ENCODE measurements around the gene TENM4.

The TENM4 gene

GRCh38 chr11:78796956-78797355 lies 643.9 kb downstream of the TENM4 start:
- no peak overlapping the region for H3K4me3 ChIP-seq
- in situ Hi-C loops (cut with MboI; ENCODE audit: low sequenced_read_pairs), result no loop called here
- no peaks in the 10 kb centered on the region for H3K4me1 ChIP-seq
- H3K36me3 ChIP-seq (replicated peaks), result no peaks in the 10 kb centered on the region
- no peaks in the 10 kb centered on the region for H3K9me3 ChIP-seq
- no peaks in the 10 kb centered on the region for H3K27me3 ChIP-seq (ENCODE audit: low read depth)
- DNase-seq (ENCODE audit: low spot score in 2 of 2), result no peak

- H3K36me3 ChIP-seq (replicated peaks), result no peaks in the 10 kb centered on the region
- in situ Hi-C loops (cut with MboI; ENCODE audit: low sequenced_read_pairs), result no loop called here
- DNase-seq (ENCODE audit: low spot score in 2 of 2), result no peak
- no peaks in the 10 kb centered on the region for H3K9me3 ChIP-seq
- no peak overlapping the region for H3K4me3 ChIP-seq
- H3K27me3 ChIP-seq (ENCODE audit: low read depth), result no peaks in the 10 kb centered on the region
- no peaks in the 10 kb centered on the region for H3K4me1 ChIP-seq
These were observed 645.1 kb downstream of the TENM4 start for GRCh38 chr11:78795621-78796261.

- Histone ChIP-seq H3K36me3 (replicated peaks) (no peaks in the 10 kb centered on the region), H3K4me1 (no peaks in the 10 kb centered on the region), H3K4me3 (no peak overlapping the region), H3K9me3 (no peaks in the 10 kb centered on the region), H3K27me3 (ENCODE audit: low read depth) (no peaks in the 10 kb centered on the region)
- in situ Hi-C loops (cut with MboI; ENCODE audit: low sequenced_read_pairs), result no loop called here
- DNase-seq (ENCODE audit: low spot score in 2 of 2), result no peak
These were observed 648.9 kb downstream of the TENM4 start for GRCh38 chr11:78791964-78792363.

GRCh38 chr11:78791254-78791653 lies 649.6 kb downstream of the TENM4 start:
- Histone ChIP-seq H3K9me3 (no peaks in the 10 kb centered on the region), H3K4me1 (no peaks in the 10 kb centered on the region), H3K36me3 (replicated peaks) (no peaks in the 10 kb centered on the region), H3K4me3 (no peak overlapping the region), H3K27me3 (ENCODE audit: low read depth) (no peaks in the 10 kb centered on the region)
- in situ Hi-C loops (cut with MboI; ENCODE audit: low sequenced_read_pairs), result no loop called here
- no peak for DNase-seq (ENCODE audit: low spot score in 2 of 2)

GRCh38 chr11:78790784-78791183 lies 650.0 kb downstream of the TENM4 start:
- Histone ChIP-seq H3K36me3 (replicated peaks) (no peaks in the 10 kb centered on the region), H3K4me1 (no peaks in the 10 kb centered on the region), H3K27me3 (ENCODE audit: low read depth) (no peaks in the 10 kb centered on the region), H3K9me3 (no peaks in the 10 kb centered on the region), H3K4me3 (no peak overlapping the region)
- no peak for DNase-seq (ENCODE audit: low spot score in 2 of 2)
- in situ Hi-C loops (cut with MboI; ENCODE audit: low sequenced_read_pairs), result no loop called here

- no peaks in the 10 kb centered on the region for H3K36me3 ChIP-seq (replicated peaks)
- no peaks in the 10 kb centered on the region for H3K27me3 ChIP-seq (ENCODE audit: low read depth)
- in situ Hi-C loops (cut with MboI; ENCODE audit: low sequenced_read_pairs), result no loop called here
- H3K4me3 ChIP-seq, result no peak overlapping the region
- no peaks in the 10 kb centered on the region for H3K4me1 ChIP-seq
- DNase-seq (ENCODE audit: low spot score in 2 of 2), result no peak
- H3K9me3 ChIP-seq, result no peaks in the 10 kb centered on the region
These were observed 651.5 kb downstream of the TENM4 start for GRCh38 chr11:78789375-78789774.

GRCh38 chr11:78788533-78788932 lies 652.3 kb downstream of the TENM4 start:
- Histone ChIP-seq H3K27me3 (ENCODE audit: low read depth) (no peaks in the 10 kb centered on the region), H3K4me3 (no peak overlapping the region), H3K36me3 (replicated peaks) (no peaks in the 10 kb centered on the region), H3K4me1 (no peaks in the 10 kb centered on the region), H3K9me3 (no peaks in the 10 kb centered on the region)
- in situ Hi-C loops (cut with MboI; ENCODE audit: low sequenced_read_pairs), result no loop called here
- DNase-seq (ENCODE audit: low spot score in 2 of 2), result no peak

- no peaks in the 10 kb centered on the region for H3K36me3 ChIP-seq (replicated peaks)
- no peak for DNase-seq (ENCODE audit: low spot score in 2 of 2)
- no peaks in the 10 kb centered on the region for H3K9me3 ChIP-seq
- H3K4me3 ChIP-seq, result no peak overlapping the region
- in situ Hi-C loops (cut with MboI; ENCODE audit: low sequenced_read_pairs), result no loop called here
- H3K27me3 ChIP-seq (ENCODE audit: low read depth), result no peaks in the 10 kb centered on the region
- H3K4me1 ChIP-seq, result no peaks in the 10 kb centered on the region
These were observed 653.1 kb downstream of the TENM4 start for GRCh38 chr11:78787696-78788095.

GRCh38 chr11:78786746-78787145 lies 654.1 kb downstream of the TENM4 start:
- Histone ChIP-seq H3K4me1 (no peaks in the 10 kb centered on the region), H3K9me3 (no peaks in the 10 kb centered on the region), H3K36me3 (replicated peaks) (no peaks in the 10 kb centered on the region), H3K27me3 (ENCODE audit: low read depth) (no peaks in the 10 kb centered on the region), H3K4me3 (no peak overlapping the region)
- in situ Hi-C loops (cut with MboI; ENCODE audit: low sequenced_read_pairs), result no loop called here
- no peak for DNase-seq (ENCODE audit: low spot score in 2 of 2)

- in situ Hi-C loops (cut with MboI; ENCODE audit: low sequenced_read_pairs), result no loop called here
- Histone ChIP-seq H3K4me1 (no peaks in the 10 kb centered on the region), H3K9me3 (no peaks in the 10 kb centered on the region), H3K27me3 (ENCODE audit: low read depth) (no peaks in the 10 kb centered on the region), H3K36me3 (replicated peaks) (no peaks in the 10 kb centered on the region), H3K4me3 (no peak overlapping the region)
- no peak for DNase-seq (ENCODE audit: low spot score in 2 of 2)
These were observed 654.7 kb downstream of the TENM4 start for GRCh38 chr11:78786086-78786485.

GRCh38 chr11:78784321-78785061 lies 656.3 kb downstream of the TENM4 start:
- Histone ChIP-seq H3K9me3 (no peaks in the 10 kb centered on the region), H3K36me3 (replicated peaks) (no peaks in the 10 kb centered on the region), H3K4me1 (no peaks in the 10 kb centered on the region), H3K4me3 (no peak overlapping the region), H3K27me3 (ENCODE audit: low read depth) (no peaks in the 10 kb centered on the region)
- no peak for DNase-seq (ENCODE audit: low spot score in 2 of 2)
- in situ Hi-C loops (cut with MboI; ENCODE audit: low sequenced_read_pairs), result no loop called here

GRCh38 chr11:78783846-78784245 lies 657.0 kb downstream of the TENM4 start:
- no peak overlapping the region for H3K4me3 ChIP-seq
- DNase-seq (ENCODE audit: low spot score in 2 of 2), result no peak
- in situ Hi-C loops (cut with MboI; ENCODE audit: low sequenced_read_pairs), result no loop called here

GRCh38 chr11:78783301-78783700 lies 657.5 kb downstream of the TENM4 start:
- in situ Hi-C loops (cut with MboI; ENCODE audit: low sequenced_read_pairs), result no loop called here
- Histone ChIP-seq H3K36me3 (replicated peaks) (no peaks in the 10 kb centered on the region), H3K4me1 (no peaks in the 10 kb centered on the region), H3K9me3 (no peaks in the 10 kb centered on the region), H3K4me3 (no peak overlapping the region), H3K27me3 (ENCODE audit: low read depth) (no peaks in the 10 kb centered on the region)
- no peak for DNase-seq (ENCODE audit: low spot score in 2 of 2)

More at GRCh38 chr11:78783846-78784245, 657.0 kb downstream of the TENM4 start:
- Histone ChIP-seq H3K36me3 (replicated peaks) (no peaks in the 10 kb centered on the region), H3K4me1 (no peaks in the 10 kb centered on the region), H3K27me3 (ENCODE audit: low read depth) (no peaks in the 10 kb centered on the region), H3K9me3 (no peaks in the 10 kb centered on the region)

- in situ Hi-C loops (cut with MboI; ENCODE audit: low sequenced_read_pairs), result no loop called here
- H3K27me3 ChIP-seq (ENCODE audit: low read depth), result no peaks in the 10 kb centered on the region
- no peaks in the 10 kb centered on the region for H3K4me1 ChIP-seq
- no peaks in the 10 kb centered on the region for H3K36me3 ChIP-seq (replicated peaks)
- no peak for DNase-seq (ENCODE audit: low spot score in 2 of 2)
- no peak overlapping the region for H3K4me3 ChIP-seq
- no peaks in the 10 kb centered on the region for H3K9me3 ChIP-seq
These were observed 658.1 kb downstream of the TENM4 start for GRCh38 chr11:78782725-78783124.

All from HAP-1 (cell line).